Dedifferentiated amniotic fluid mesenchymal stem cell (primary cell): ENCODE data around the gene PCK1.

Experiments used
- DNase-seq: peaks from one replicate; pipeline ENCODE4 v3.0.0-alpha.2; 2016; ENCODE audit errors: extremely low spot score

PCK1 gene

DNA sequence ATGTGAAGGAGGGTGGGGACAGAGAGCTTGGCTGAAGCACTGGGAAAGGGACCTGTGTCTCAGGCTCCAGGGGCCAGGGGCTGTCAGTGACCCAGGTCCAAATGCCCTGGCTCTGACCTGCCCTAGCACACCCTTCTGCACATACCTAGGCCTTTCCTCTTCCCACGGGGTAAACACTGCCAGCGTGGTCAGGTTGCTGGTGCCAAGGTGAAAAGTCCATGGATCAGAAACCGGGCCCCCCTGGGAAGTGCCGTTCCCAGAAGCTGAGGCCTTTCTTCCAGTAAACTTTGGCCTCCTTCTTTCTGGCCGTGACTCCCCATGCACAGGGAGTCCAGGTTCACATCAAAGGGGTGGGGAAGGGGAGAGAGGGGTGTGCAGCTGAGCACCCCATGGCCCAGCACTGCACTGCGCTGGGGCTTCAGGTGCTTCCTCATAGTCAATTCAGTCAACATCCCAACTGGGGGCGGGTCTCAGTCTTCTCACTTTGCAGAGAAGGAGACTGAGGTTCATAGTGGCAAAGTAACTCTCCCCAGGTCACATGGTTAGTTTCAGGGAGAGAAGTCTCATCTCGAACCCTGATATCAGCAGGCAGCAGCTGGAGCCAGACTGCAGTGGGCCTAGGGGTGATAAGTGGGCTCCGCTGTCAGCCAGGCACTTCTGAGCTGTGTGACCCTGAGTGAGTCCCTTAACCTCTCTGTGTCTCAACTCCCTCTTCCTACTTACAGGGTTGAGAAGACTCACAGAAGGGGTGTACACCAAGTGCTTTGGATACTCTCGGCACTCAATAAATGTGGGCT lies 17.0 kb downstream of the PCK1 start:
- DNase-seq: no peak

GRCh38 chr20:57578476-57579165 lies 17.7 kb downstream of the PCK1 start:
- DNase-seq: no peak

- no peak for DNase-seq
Observed at GRCh38 chr20:57579331-57579897, 18.5 kb downstream of the PCK1 start.

DNA sequence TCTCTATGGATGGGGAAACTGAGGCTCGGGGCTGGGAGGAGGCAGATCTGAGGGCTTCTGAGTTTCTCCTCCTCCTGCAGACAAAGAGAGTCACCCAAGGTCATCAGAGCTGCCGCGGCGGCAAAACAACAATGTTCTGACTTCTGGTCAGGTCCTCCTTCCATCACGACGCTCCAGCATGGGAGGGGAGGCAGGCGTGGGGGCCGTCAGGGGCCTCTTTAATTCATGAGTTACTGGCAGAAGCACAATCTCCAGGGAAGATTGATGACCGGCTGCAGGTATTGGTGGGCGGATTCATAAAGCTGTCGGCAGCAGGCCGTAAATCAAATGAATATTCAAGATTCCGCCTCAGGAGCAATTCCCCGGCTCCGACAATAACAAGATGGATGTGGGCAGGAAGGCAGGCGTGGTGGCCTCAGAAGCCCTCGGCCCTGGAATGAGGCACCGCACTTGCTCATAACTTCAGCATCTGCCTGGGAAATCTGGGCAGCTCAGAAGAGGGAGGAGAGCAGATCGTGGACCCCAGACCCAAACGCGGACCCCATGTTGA lies 19.1 kb downstream of the PCK1 start:
- no peak for DNase-seq

DNA sequence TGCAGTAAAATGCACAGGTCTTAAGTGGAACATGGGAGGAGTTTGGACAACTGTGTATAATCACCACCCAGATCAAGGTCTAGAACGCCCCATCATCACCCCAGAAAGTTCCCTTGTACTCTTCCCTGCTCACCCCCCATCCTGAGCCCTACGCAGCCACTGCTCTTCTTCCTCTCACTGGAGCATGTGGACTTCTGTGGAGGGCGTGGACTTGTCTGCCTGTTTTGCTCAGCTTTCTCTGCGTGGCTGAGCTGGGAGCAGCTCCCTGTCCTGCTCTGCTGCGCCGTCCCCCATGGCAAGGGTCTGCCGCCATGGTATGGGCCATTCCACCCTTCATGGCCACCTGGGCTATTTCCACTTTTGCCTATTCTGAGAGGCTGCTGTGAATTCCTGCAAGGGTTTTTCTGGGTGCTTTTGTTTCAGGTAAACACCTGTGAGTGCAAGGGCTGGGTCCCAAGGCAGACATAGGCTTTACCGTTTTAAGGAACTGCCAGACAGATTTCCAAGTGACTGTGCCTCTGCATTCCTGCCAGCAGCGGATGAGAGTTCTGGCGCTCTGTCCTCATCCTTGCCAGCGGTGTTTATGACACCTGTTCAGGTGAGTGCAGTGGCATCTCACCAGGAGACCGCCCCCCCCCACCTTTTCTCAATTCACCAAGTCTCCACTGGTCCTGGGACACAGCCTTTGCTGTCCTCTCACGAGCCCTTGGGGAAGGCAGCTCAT lies 19.7 kb downstream of the PCK1 start:
- DNase-seq: no peak

DNA sequence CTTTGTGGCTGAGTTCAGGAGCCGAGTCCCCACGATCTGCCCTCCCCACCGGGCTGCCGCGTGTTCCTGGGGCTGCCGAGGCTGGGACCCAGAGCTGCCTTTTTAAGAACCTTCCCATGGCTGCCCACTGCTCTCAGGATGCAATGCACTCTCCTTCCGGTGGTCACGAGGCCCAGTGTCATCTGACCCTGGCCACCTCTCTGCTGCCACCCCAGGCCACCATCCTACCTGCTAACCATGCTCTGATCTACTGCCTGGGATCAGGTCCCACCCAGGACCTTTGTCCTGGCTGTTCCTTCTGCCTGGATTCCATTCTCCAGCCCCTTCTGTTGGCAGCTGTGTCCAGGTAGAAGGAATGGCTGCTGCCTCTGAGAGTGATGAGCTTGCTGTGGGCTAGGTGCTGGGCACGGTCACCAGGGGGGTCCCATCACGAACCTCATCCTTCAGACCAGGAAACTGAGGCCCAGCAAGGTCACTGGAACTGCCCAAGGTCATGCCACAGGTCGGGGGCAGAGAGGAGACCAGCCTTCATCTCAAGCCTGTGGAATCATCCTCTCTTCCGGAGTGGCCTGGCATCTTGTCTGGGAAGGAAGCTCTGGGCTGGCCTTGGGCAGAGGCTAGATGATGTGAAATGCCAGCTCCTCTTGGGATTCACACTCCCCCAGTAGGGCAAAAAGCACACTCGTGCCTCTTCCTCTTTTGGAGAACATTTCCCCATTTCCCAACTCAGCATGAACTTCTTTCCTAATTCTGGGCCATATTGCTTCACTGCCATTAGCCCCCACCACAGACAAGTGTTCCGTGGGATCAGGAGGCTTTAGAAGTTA lies 20.5 kb downstream of the PCK1 start:
- no peak for DNase-seq

DNA sequence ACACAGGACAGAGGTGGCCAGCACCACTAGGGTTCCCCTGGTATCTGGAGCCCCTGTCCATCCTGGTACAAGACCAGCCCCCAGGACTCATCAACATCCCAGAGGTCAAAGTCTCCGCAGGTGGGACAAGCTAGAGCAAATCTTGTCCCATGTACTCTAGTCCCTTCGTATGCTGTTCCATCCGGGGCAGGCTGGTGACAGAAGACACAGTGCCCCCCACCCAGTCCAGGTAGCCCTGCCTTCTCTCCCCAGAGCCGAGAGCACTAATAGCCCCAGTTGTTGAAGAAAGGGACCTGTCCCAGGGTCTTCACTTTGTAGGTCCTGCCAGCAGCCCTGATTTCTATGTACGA lies 21.1 kb downstream of the PCK1 start:
- DNase-seq: no peak

DNA sequence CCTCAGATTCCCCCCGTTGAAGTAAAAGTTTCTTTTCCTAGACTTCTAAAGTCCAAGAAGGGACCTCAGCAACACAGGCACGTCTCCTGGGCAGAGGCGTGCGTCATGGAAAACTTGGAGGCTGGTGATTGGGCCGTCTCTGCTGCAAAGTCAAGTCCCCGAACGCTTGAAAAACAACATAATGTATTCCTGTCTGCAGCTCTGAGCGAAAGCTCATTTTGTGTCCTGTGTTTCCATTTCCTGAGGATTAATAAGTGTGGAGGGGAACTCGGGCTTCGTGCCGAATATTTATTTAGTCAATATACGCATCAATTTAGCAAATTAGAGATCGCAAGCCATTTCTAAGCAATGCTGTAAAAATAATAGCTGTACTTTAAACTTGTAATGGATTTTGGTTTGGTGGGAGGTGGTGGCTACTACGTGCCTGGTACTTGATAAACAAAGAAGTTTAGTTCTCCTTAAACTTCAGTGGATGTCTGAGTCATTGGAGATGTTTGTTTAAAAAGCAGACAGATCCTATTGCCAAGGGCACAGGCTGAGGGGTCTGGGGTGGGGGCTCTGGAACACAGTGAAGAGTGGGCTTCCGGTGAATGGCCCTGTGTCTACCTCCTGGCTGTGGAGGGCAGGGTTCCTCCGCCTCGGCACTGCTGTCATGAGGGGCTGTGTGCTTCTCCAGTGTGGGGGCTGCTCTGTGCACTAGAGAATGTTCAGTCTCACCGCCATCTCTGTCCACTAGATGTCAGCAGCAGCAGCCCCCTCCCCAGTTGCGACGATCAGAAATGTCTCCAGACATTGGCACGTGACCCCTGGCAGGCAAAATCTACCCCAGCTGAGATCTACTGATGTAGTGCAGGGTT lies 21.8 kb downstream of the PCK1 start:
- peak; percentile 41 for DNase-seq

DNA sequence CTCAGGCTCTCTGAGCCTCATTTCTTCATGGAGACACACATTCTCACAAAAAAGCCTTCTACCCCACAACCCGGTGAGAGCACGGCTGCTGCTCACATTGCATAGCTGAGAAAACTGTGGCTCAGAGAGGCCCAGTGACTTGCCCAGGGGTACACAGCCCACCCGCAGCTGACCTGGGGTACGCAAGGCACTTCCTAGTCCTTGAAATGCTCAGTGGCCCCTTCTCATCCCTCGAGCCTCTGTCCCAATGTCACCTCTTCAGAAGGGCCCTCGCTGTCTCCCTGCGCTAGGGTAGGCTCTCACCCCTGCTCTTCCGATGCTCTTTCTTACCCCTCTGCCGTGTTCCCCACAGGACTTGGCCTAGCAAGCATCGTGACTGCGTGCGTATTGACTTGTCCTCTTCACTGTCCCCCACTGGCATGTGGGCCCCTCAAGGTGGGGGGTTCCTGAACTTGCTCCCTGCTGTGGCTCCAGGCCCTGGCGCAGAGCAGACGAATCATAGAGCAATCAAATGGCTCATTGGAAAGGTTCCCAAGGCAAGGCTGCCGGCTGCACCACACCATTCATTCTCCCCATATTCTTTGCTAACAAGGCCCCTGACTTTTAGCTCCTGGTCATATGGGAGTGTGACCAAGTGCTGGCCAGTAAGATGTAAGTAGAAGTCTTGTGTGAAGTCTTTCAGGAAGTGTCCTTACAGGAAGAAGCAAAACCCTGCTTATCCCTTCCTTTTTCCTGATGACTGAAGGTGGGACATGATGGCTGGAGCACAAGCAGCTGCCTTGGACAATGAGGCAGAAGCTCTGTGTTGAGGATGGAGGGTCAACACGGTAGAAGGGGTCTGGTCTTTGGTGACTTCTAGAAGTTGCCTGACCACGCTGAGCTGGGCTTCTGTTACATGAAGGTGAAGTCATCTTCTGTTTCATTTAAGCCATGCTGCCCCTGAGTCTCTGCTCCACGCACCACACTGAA lies 22.7 kb downstream of the PCK1 start:
- DNase-seq: no peak

DNA sequence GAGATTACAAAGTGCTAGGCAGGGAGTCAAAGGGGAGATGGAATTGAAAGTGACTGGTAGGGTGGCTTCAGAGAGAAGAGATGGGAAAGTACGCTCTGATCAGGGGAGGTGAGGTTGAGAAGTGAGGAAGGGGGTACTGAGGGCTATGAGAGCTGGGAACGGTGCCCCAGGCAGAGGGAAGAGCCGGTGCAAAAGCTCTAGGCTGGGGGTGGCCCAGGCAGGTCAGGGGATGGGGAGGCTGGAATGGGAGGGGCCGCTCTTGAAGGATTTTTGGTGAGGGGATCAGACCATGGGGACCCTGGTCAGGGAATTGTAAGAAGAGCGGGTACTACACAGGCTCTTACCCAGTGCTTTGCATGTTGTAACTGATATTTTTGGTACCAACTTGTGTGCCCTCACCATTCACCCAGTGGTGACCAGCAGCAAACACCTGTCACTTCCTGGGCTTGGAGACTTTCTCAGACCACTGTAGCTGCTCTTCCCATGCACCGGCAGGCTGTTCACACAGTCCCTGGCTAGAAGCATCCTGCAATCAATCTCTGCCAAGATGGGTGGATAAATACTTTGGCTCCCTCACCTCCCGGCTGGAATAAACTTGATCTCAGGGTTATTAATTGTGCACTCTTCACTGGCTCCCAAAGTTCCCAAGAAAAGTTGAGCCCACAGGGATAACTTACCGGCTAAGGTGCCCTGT lies 24.0 kb downstream of the PCK1 start:
- no peak for DNase-seq

GRCh38 chr20:57585466-57586213 lies 24.7 kb downstream of the PCK1 start:
- DNase-seq: no peak

DNA sequence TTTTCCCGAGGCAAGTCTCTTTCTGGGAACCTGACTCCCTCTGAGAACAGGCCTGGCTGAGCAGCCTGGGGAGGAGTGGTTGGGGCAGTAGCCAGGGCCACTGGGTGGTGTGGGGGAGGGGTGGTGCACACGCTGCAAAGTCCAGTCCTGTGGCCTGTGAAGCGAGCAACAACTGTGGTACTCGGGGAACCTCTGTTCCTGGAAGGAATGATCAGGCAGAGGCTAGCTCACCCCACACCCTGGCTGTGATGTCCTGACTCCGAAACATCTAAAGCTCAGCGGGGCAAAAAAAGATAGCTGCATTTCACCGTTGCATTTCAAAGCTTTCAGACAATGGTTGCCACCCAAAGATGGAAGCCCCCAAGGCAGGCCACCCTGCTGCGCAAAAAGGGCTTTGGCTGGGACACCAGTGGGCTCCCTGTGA lies 25.5 kb downstream of the PCK1 start:
- DNase-seq: no peak

GRCh38 chr20:57586943-57587277 lies 26.0 kb downstream of the PCK1 start:
- DNase-seq: no peak

GRCh38 chr20:57587278-57587988 lies 26.5 kb downstream of the PCK1 start:
- DNase-seq: no peak

GRCh38 chr20:57587989-57588377 lies 27.1 kb downstream of the PCK1 start:
- no peak for DNase-seq

GRCh38 chr20:57588596-57588995 lies 27.7 kb downstream of the PCK1 start:
- DNase-seq: no peak

- DNase-seq: no peak
Observed at GRCh38 chr20:57589123-57589727, 28.3 kb downstream of the PCK1 start.
